ENCODE results near the gene ZNF581. TPM values are rescaled to one million over a fixed set of nuclear protein-coding genes. Genes with fewer than 3 reads are reported as not detected.

ZNF581 gene
- total RNA-seq, 1 donor, result 19.0 TPM

- Histone ChIP-seq H3K9me3 (ENCODE audit: low read depth, low read length) (no peaks in the 10 kb centered on the region), H3K27me3 (ENCODE audit: insufficient read depth, low read length) (no peaks in the 10 kb centered on the region), H3K4me3 (ENCODE audit: low read length) (peak overlapping the region; percentile 76), H3K4me1 (ENCODE audit: insufficient read depth, low read length) (peaks cover 55% of the 10 kb centered on the region)
These were observed 38.2 kb upstream of the ZNF581 start for GRCh38 chr19:55605207-55605636.

- Histone ChIP-seq H3K9me3 (ENCODE audit: low read depth, low read length) (no peaks in the 10 kb centered on the region), H3K4me3 (ENCODE audit: low read length) (peak within 1 kb of the TSS; percentile 76), H3K4me1 (ENCODE audit: insufficient read depth, low read length) (peaks cover 52% of the 10 kb centered on the region), H3K27me3 (ENCODE audit: insufficient read depth, low read length) (no peaks in the 10 kb centered on the region)
These were observed 37.6 kb upstream of the ZNF581 start, which contains the start of gene ZNF865 for GRCh38 chr19:55605637-55606470. Gene ZNF865, plus strand, starts transcription at chr19:55605647. Its CDS starts 7,972 bp downstream, at chr19:55613619.

GRCh38 chr19:55606471-55606787 lies 37.0 kb upstream of the ZNF581 start:
- H3K27me3 ChIP-seq (ENCODE audit: insufficient read depth, low read length), result no peaks in the 10 kb centered on the region
- peak overlapping the region; percentile 76 for H3K4me3 ChIP-seq (ENCODE audit: low read length)
- no peaks in the 10 kb centered on the region for H3K9me3 ChIP-seq (ENCODE audit: low read depth, low read length)
- H3K4me1 ChIP-seq (ENCODE audit: insufficient read depth, low read length), result peaks cover 49% of the 10 kb centered on the region

GRCh38 chr19:55606817-55607216 lies 36.6 kb upstream of the ZNF581 start:
- Histone ChIP-seq H3K4me1 (ENCODE audit: insufficient read depth, low read length) (peaks cover 50% of the 10 kb centered on the region), H3K9me3 (ENCODE audit: low read depth, low read length) (no peaks in the 10 kb centered on the region), H3K4me3 (ENCODE audit: low read length) (no peak overlapping the region), H3K27me3 (ENCODE audit: insufficient read depth, low read length) (no peaks in the 10 kb centered on the region)

GRCh38 chr19:55609326-55609725 lies 34.1 kb upstream of the ZNF581 start:
- Histone ChIP-seq H3K4me3 (ENCODE audit: low read length) (no peak overlapping the region), H3K9me3 (ENCODE audit: low read depth, low read length) (no peaks in the 10 kb centered on the region), H3K27me3 (ENCODE audit: insufficient read depth, low read length) (no peaks in the 10 kb centered on the region), H3K4me1 (ENCODE audit: insufficient read depth, low read length) (peaks cover 57% of the 10 kb centered on the region)

- Histone ChIP-seq H3K9me3 (ENCODE audit: low read depth, low read length) (no peaks in the 10 kb centered on the region), H3K4me3 (ENCODE audit: low read length) (no peak overlapping the region), H3K4me1 (ENCODE audit: insufficient read depth, low read length) (peaks cover 43% of the 10 kb centered on the region), H3K27me3 (ENCODE audit: insufficient read depth, low read length) (no peaks in the 10 kb centered on the region)
These were observed 32.0 kb upstream of the ZNF581 start for GRCh38 chr19:55611300-55611982.

GRCh38 chr19:55611983-55612645 lies 31.3 kb upstream of the ZNF581 start:
- no peaks in the 10 kb centered on the region for H3K27me3 ChIP-seq (ENCODE audit: insufficient read depth, low read length)
- H3K4me3 ChIP-seq (ENCODE audit: low read length), result no peak overlapping the region
- no peaks in the 10 kb centered on the region for H3K9me3 ChIP-seq (ENCODE audit: low read depth, low read length)
- peaks cover 37% of the 10 kb centered on the region for H3K4me1 ChIP-seq (ENCODE audit: insufficient read depth, low read length)

GRCh38 chr19:55613396-55613795 lies 30.1 kb upstream of the ZNF581 start:
- H3K4me1 ChIP-seq (ENCODE audit: insufficient read depth, low read length), result peaks cover 37% of the 10 kb centered on the region
- no peaks in the 10 kb centered on the region for H3K9me3 ChIP-seq (ENCODE audit: low read depth, low read length)
- H3K27me3 ChIP-seq (ENCODE audit: insufficient read depth, low read length), result no peaks in the 10 kb centered on the region
- H3K4me3 ChIP-seq (ENCODE audit: low read length), result no peak overlapping the region

- H3K4me3 ChIP-seq (ENCODE audit: low read length), result no peak overlapping the region
- peaks cover 41% of the 10 kb centered on the region for H3K4me1 ChIP-seq (ENCODE audit: insufficient read depth, low read length)
- no peaks in the 10 kb centered on the region for H3K27me3 ChIP-seq (ENCODE audit: insufficient read depth, low read length)
- H3K9me3 ChIP-seq (ENCODE audit: low read depth, low read length), result no peaks in the 10 kb centered on the region
These were observed 29.3 kb upstream of the ZNF581 start for GRCh38 chr19:55613930-55614710.

- H3K4me1 ChIP-seq (ENCODE audit: insufficient read depth, low read length), result peaks cover 44% of the 10 kb centered on the region
- no peaks in the 10 kb centered on the region for H3K9me3 ChIP-seq (ENCODE audit: low read depth, low read length)
- H3K4me3 ChIP-seq (ENCODE audit: low read length), result no peak overlapping the region
- H3K27me3 ChIP-seq (ENCODE audit: insufficient read depth, low read length), result no peaks in the 10 kb centered on the region
These were observed 28.5 kb upstream of the ZNF581 start for GRCh38 chr19:55614711-55615542.

GRCh38 chr19:55615543-55616394 lies 27.7 kb upstream of the ZNF581 start:
- H3K27me3 ChIP-seq (ENCODE audit: insufficient read depth, low read length), result no peaks in the 10 kb centered on the region
- no peak overlapping the region for H3K4me3 ChIP-seq (ENCODE audit: low read length)
- H3K4me1 ChIP-seq (ENCODE audit: insufficient read depth, low read length), result peaks cover 52% of the 10 kb centered on the region
- no peaks in the 10 kb centered on the region for H3K9me3 ChIP-seq (ENCODE audit: low read depth, low read length)

- Histone ChIP-seq H3K27me3 (ENCODE audit: insufficient read depth, low read length) (no peaks in the 10 kb centered on the region), H3K9me3 (ENCODE audit: low read depth, low read length) (no peaks in the 10 kb centered on the region), H3K4me1 (ENCODE audit: insufficient read depth, low read length) (peaks cover 56% of the 10 kb centered on the region), H3K4me3 (ENCODE audit: low read length) (no peak overlapping the region)
These were observed 27.0 kb upstream of the ZNF581 start for GRCh38 chr19:55616395-55616875.

GRCh38 chr19:55617426-55617825 lies 26.0 kb upstream of the ZNF581 start:
- Histone ChIP-seq H3K9me3 (ENCODE audit: low read depth, low read length) (no peaks in the 10 kb centered on the region), H3K4me3 (ENCODE audit: low read length) (no peak overlapping the region), H3K27me3 (ENCODE audit: insufficient read depth, low read length) (no peaks in the 10 kb centered on the region), H3K4me1 (ENCODE audit: insufficient read depth, low read length) (peaks cover 47% of the 10 kb centered on the region)
